A549 (cell line): ENCODE measurements around the gene INO80C. TPM values are rescaled to one million over a fixed set of nuclear protein-coding genes. Genes with fewer than 3 reads are reported as not detected.
A peak's percentile ranks its signal among the peaks of the same experiment; 100 is the strongest.

Source experiments
- ATAC-seq, 2 experiments: fragments of 200-7000 bp in 1 of 2; fragments of >200 bp in 1 of 2; cut with Nextera tagmentation in 1 of 2; cut with Tn5 transposase in 1 of 2; 3 replicates each; pipeline versions ENCODE4 v1.8.0 to v1.9.1; 2018 to 2020; ENCODE audit warnings: mild to moderate bottlenecking in 1 of 2, moderate library complexity in 1 of 2
- CTCF ChIA-PET: fragments of 300-600 bp; sonication (Branson Sonifier 250); formaldehyde crosslinking; extraction: SDS; loops from one replicate; lab custom pipeline; 2021; ENCODE audit warnings: antibody characterized with exemption, inconsistent platforms; lab: Yijun Ruan, JAX
- POLR2A ChIA-PET: fragments of 350-600 bp; formaldehyde crosslinking; extraction: SDS; loops from one replicate; lab custom pipeline; 2021; ENCODE audit warnings: antibody characterized with exemption, inconsistent platforms; lab: Yijun Ruan, JAX
- DNase-seq, 2 experiments: peaks; one replicate each; pipeline versions ENCODE4 v3.0.0 to v3.0.0-alpha.2; 2011 to 2016; ENCODE audit warnings: low read depth in 1 of 2, low spot score in 1 of 2
- FAIRE-seq: peaks from 2 replicates; lab custom pipeline; 2011; peaks lifted over from hg19 to GRCh38; lab: Jason Lieb, UNC
- H3K27ac ChIP-seq, 2 experiments: fragments of >200 bp; sonication (Bioruptor Twin); formaldehyde crosslinking; 3 replicates each; pipeline ENCODE4 v1.5.1; 2016 to 2017
- H3K4me1 ChIP-seq: fragments of >200 bp; sonication (Bioruptor Twin); formaldehyde crosslinking; 3 replicates; pipeline ENCODE4 v1.6.1; 2016
- H3K4me2 ChIP-seq: fragments of >200 bp; sonication (Bioruptor Twin); formaldehyde crosslinking; 3 replicates; pipeline ENCODE4 v1.6.1; 2016
- H3K4me3 ChIP-seq: fragments of >200 bp; sonication (Bioruptor Twin); formaldehyde crosslinking; 3 replicates; pipeline ENCODE4 v1.5.1; 2016
- H3K9me3 ChIP-seq: fragments of >200 bp; sonication (Bioruptor Twin); formaldehyde crosslinking; 3 replicates; pipeline ENCODE4 v1.6.1; 2016
- CBX2 ChIP-seq: fragments of 200-600 bp; sonication (generic); IDR thresholded peaks from 2 replicates; pipeline ENCODE4 v1.6.1; 2016; ENCODE audit warnings: low read depth, mild to moderate bottlenecking, borderline replicate concordance
- CEBPB ChIP-seq, 2 experiments: fragments of >200 bp in 1 of 2; sonication (Bioruptor Twin) in 1 of 2; formaldehyde crosslinking in 1 of 2; IDR thresholded peaks; 2 replicates each; pipeline ENCODE4 v1.6.1; 2012 to 2016
- EP300 ChIP-seq, 2 experiments: fragments of >200 bp; sonication (Bioruptor Twin); formaldehyde crosslinking; IDR thresholded peaks; 2 replicates in 1 of 2; 3 replicates in 1 of 2; pipeline ENCODE4 v1.6.1; 2016 to 2017
- FOXS1 ChIP-seq: fragments of 250-450 bp; sonication (Bioruptor Pico); IDR thresholded peaks from 2 replicates; pipeline ENCODE4 v1.5.0; 2020; ENCODE audit warnings: mild to moderate bottlenecking, moderate library complexity
- GATA3 ChIP-seq: IDR thresholded peaks from 2 replicates; pipeline ENCODE4 v1.6.1; 2012; ENCODE audit warnings: borderline replicate concordance
- HDAC2 ChIP-seq: fragments of 200-600 bp; sonication (generic); IDR thresholded peaks from 2 replicates; pipeline ENCODE4 v1.6.1; 2016
- HEYL ChIP-seq: fragments of 250-450 bp; sonication (Bioruptor Pico); IDR thresholded peaks from 2 replicates; pipeline ENCODE4 v1.8.0; 2021; ENCODE audit warnings: mild to moderate bottlenecking, moderate library complexity
- HOXB13 ChIP-seq: fragments of 250-450 bp; sonication (Bioruptor Pico); IDR thresholded peaks from 2 replicates; pipeline ENCODE4 v1.5.0; 2020; ENCODE audit warnings: low read depth, mild to moderate bottlenecking, moderate library complexity
- HOXB5 ChIP-seq: fragments of 250-450 bp; sonication (Bioruptor Pico); IDR thresholded peaks from 2 replicates; pipeline ENCODE4 v1.5.0; 2020; ENCODE audit warnings: mild to moderate bottlenecking, moderate library complexity
- JUN ChIP-seq, 2 experiments: fragments of >200 bp; sonication (Bioruptor Twin); formaldehyde crosslinking; IDR thresholded peaks; 2 replicates in 1 of 2; 3 replicates in 1 of 2; pipeline ENCODE4 v1.6.1; 2016 to 2017
- JUNB ChIP-seq: fragments of >200 bp; sonication (Bioruptor Twin); formaldehyde crosslinking; IDR thresholded peaks from 2 replicates; pipeline ENCODE4 v1.6.1; 2016
- KDM1A ChIP-seq: fragments of 200-600 bp; sonication (generic); IDR thresholded peaks from 2 replicates; pipeline ENCODE4 v1.6.1; 2016; ENCODE audit warnings: low read depth, mild to moderate bottlenecking
- MYC ChIP-seq: IDR thresholded peaks from 2 replicates; pipeline ENCODE4 v1.6.1; 2012; ENCODE audit warnings: mild to moderate bottlenecking, inconsistent platforms, low read length, improper control_type of control experiment, borderline replicate concordance
- NPAS2 ChIP-seq: fragments of 250-450 bp; sonication (Bioruptor Pico); IDR thresholded peaks from 2 replicates; pipeline ENCODE4 v1.8.0; 2022; ENCODE audit warnings: mild to moderate bottlenecking, moderate library complexity, borderline replicate concordance
- PHF8 ChIP-seq: fragments of 200-600 bp; sonication (generic); IDR thresholded peaks from 2 replicates; pipeline ENCODE4 v1.6.1; 2016; ENCODE audit warnings: low read depth, mild to moderate bottlenecking, antibody characterized with exemption, moderate library complexity, borderline replicate concordance
- RCOR1 ChIP-seq: fragments of 150-350 bp; IDR thresholded peaks from 2 replicates; pipeline ENCODE4 v1.6.1; 2014; ENCODE audit warnings: antibody characterized with exemption, low read length, low read depth
- RFX5 ChIP-seq: fragments of 450-650 bp; IDR thresholded peaks from 2 replicates; pipeline ENCODE4 v1.7.1; 2014; ENCODE audit warnings: antibody characterized with exemption, mild to moderate bottlenecking, moderate library complexity
- RNF2 ChIP-seq: fragments of 200-600 bp; sonication (generic); IDR thresholded peaks from 2 replicates; pipeline ENCODE4 v1.6.1; 2016; ENCODE audit warnings: low read depth, mild to moderate bottlenecking, antibody characterized with exemption, moderate library complexity, borderline replicate concordance
- SMC3 ChIP-seq: fragments of >200 bp; sonication (Bioruptor Twin); formaldehyde crosslinking; IDR thresholded peaks from 3 replicates; pipeline ENCODE4 v1.6.1; 2018; ENCODE audit warnings: inconsistent platforms
- SREBF2 ChIP-seq: fragments of 450-650 bp; IDR thresholded peaks from 2 replicates; pipeline ENCODE4 v1.6.1; 2014; ENCODE audit warnings: mild to moderate bottlenecking, moderate library complexity
- TFCP2L1 ChIP-seq: fragments of 250-450 bp; sonication (Bioruptor Pico); IDR thresholded peaks from 2 replicates; pipeline ENCODE4 v1.5.0; 2021; ENCODE audit warnings: mild to moderate bottlenecking
- ZC3H11A ChIP-seq: fragments of 450-650 bp; IDR thresholded peaks from 2 replicates; pipeline ENCODE4 v1.6.1; 2014; ENCODE audit warnings: antibody characterized with exemption, mild to moderate bottlenecking
- ZNF302 ChIP-seq: fragments of 250-450 bp; sonication (Bioruptor Pico); IDR thresholded peaks from 2 replicates; pipeline ENCODE4 v1.9.0; 2021; ENCODE audit warnings: inconsistent platforms, mild to moderate bottlenecking, moderate library complexity
- WGBS: methylation state at CpG from one replicate; pipeline ENCODE4 v1.1.6; 2017; ENCODE audit errors: missing lambda C conversion rate; 5-methylcytosine and 5-hydroxymethylcytosine counted together
- polyA plus RNA-seq, 4 experiments: library from polyadenylated mRNA; depleted of rRNA in 3 of 4; stranded (reverse); fragments of >200 nt; fragmentation: RNase III in 1 of 4; extraction: RNeasy Plus Mini Kit Qiagen cat#74134 plus additional on column Dnase treatment in 1 of 4; gene quantifications; 2 replicates in 3 of 4; 3 replicates in 1 of 4; pipeline ENCODE4 v1.2.3, GENCODE V29; 2011 to 2017
- TF ChIP-seq, protein P1 (sequence below): fragments of 450-650 bp; IDR thresholded peaks from 2 replicates; pipeline ENCODE4 v1.6.1; 2014; ENCODE audit warnings: antibody characterized with exemption
- TF ChIP-seq, protein P2 (sequence below): fragments of >200 bp; sonication (Bioruptor Twin); formaldehyde crosslinking; IDR thresholded peaks from 2 replicates; pipeline ENCODE4 v1.6.1; 2016
- TF ChIP-seq, protein P3 (sequence below): IDR thresholded peaks from 2 replicates; pipeline ENCODE4 v1.6.1; 2012
- TF ChIP-seq, protein P4 (sequence below): fragments of >200 bp; sonication (Bioruptor Twin); formaldehyde crosslinking; IDR thresholded peaks from 3 replicates; pipeline ENCODE4 v1.6.1; 2016

INO80C gene
- polyA plus RNA-seq, 2 of the 4 experiments (the other 2 are of a cell fraction) = 22.1 to 33.3 TPM

DNA sequence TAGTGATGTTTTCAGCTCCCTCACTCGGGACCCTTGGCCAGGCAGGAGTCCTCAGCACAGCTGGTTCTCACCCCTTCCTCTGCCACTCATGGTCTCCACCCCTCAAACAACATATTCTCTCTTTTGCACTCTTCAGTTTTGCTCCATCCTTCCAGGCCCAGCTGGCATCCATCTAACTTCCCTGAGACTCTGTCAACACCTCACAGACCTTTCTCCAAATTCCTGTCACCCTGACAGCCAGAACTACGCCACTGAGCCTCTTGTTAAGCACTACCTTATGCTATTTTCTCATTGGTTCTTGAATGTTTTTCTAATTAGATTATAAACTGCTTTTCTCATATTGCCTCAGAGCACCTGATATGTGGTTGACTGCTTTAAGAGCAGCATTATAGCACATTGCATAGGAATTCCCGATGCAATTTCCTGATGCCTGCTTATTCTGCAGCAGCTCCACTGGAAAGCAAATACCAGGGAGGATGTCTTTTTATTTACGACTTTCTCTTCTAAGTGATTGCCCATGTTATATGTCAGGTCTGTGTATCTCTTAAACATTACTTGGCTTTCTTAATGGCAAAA lies 12.4 kb upstream of the INO80C start (continued):
- TF ChIP-seq HOXB13 (CRISPR knock-in tag) (no peak), RNF2 (no peak), HDAC2 (no peak), SREBF2 (no peak), SMC3 (no peak), NPAS2 (CRISPR knock-in tag) (no peak), HEYL (CRISPR knock-in tag) (no peak)
- TF ChIP-seq, protein P1, sequence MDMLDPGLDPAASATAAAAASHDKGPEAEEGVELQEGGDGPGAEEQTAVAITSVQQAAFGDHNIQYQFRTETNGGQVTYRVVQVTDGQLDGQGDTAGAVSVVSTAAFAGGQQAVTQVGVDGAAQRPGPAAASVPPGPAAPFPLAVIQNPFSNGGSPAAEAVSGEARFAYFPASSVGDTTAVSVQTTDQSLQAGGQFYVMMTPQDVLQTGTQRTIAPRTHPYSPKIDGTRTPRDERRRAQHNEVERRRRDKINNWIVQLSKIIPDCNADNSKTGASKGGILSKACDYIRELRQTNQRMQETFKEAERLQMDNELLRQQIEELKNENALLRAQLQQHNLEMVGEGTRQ = no peak
- TF ChIP-seq, all 56 proteins: peak for 0

DNA sequence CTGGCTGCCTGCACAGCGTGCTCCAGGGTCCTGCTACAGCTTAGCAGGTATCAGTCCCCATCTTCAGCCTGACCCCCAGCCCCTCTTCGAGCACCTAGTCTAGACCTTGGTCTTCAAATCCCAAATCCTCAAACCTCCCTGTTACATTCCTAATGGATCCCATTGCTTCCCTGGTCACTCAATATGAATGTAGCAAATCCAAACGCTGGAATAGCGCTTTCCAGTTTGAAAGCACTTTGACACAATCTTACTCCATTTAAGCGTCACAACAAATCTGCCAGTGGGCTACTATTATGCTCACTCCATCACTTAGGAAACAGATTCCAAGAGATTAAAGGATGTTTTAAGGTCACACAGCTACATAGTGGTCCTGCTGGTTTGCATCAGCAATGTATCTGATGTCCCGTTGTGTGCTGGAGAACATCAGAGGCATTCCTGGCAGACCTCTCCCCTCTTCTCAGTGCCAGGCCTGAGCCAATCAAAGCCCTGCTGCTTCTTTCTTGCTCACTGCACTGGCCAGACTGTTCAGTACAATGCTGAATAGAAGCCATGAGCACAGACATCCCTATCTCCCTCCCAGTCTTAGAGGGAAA lies 11.1 kb upstream of the INO80C start:
- Histone ChIP-seq H3K4me2 (no peak overlapping the region), H3K4me1 (peaks cover 55% of the 10 kb centered on the region), H3K9me3 (no peaks in the 10 kb centered on the region), H3K4me3 (no peak overlapping the region), H3K27ac (peak overlapping the region in 1 of 2 experiments; percentile 46; a peak in 1 of 6 replicates)
- DNase-seq = no peak
- ATAC-seq = no peak
- no peak for TF ChIP-seq FOXS1 (CRISPR knock-in tag)
- no peak for TF ChIP-seq PHF8
- TF ChIP-seq ZC3H11A = no peak
- TF ChIP-seq MYC = no peak
- TF ChIP-seq HOXB5 (CRISPR knock-in tag) = no peak
- no peak for TF ChIP-seq KDM1A
- no peak for TF ChIP-seq CBX2
- no peak for TF ChIP-seq RCOR1
- TF ChIP-seq, protein P2, sequence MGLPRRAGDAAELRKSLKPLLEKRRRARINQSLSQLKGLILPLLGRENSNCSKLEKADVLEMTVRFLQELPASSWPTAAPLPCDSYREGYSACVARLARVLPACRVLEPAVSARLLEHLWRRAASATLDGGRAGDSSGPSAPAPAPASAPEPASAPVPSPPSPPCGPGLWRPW = no peak
- no peak for TF ChIP-seq EP300 (IDR thresholded peaks at IDR 0.05)
- WGBS = 90% methylated on average over 6 of the region's 6 CpGs
- FAIRE-seq = no peak
- CTCF ChIA-PET = interaction anchor here (2.1 kb wide), 1 partner anchor 101 kb away, joined by 4 read pairs; no protein-coding TSS in a partner anchor
- POLR2A ChIA-PET = no interaction called here

DNA sequence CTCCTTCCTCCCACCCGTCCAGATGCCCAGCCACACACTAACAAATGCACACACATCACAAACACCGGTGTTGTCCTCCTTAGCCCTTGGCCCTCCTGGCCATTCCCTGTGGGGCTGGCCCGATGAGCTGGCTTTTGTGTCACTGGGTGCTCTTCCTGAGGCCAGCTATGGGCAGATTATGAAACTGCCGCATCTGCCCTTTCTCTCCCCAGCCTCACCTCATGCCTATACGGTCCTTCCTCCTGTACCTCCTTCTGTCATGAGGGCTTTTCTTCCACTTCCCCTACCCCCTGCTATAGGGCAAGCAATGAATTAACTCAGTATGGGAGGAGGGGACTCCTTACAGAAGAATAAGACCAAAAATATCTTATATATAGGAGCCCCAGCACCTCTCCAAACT lies 10.3 kb upstream of the INO80C start:
- 88% methylated on average over 5 of the region's 5 CpGs for WGBS
- Histone ChIP-seq H3K4me1 (peaks cover 47% of the 10 kb centered on the region), H3K27ac (peak overlapping the region in 1 of 2 experiments; percentile 76; a peak in 3 of 6 replicates), H3K4me3 (no peak overlapping the region)
- POLR2A ChIA-PET = no interaction called here
- no peak for ATAC-seq
- TF ChIP-seq CEBPB (IDR thresholded peaks at IDR 0.05) (no peak), JUN (IDR thresholded peaks at IDR 0.05) (no peak), ZNF302 (CRISPR knock-in tag) (no peak), GATA3 (no peak), TFCP2L1 (CRISPR knock-in tag) (no peak), JUNB (no peak), HDAC2 (no peak), EP300 (IDR thresholded peaks at IDR 0.05) (no peak), RFX5 (no peak)
- TF ChIP-seq, protein P3, sequence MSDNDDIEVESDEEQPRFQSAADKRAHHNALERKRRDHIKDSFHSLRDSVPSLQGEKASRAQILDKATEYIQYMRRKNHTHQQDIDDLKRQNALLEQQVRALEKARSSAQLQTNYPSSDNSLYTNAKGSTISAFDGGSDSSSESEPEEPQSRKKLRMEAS = no peak
- TF ChIP-seq, protein P4, sequence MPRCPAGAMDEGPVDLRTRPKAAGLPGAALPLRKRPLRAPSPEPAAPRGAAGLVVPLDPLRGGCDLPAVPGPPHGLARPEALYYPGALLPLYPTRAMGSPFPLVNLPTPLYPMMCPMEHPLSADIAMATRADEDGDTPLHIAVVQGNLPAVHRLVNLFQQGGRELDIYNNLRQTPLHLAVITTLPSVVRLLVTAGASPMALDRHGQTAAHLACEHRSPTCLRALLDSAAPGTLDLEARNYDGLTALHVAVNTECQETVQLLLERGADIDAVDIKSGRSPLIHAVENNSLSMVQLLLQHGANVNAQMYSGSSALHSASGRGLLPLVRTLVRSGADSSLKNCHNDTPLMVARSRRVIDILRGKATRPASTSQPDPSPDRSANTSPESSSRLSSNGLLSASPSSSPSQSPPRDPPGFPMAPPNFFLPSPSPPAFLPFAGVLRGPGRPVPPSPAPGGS = no peak
- TF ChIP-seq, protein P1 = no peak
- TF ChIP-seq, protein P2 = no peak
- TF ChIP-seq, all 56 proteins: peak for 0
- FAIRE-seq (no peak), DNase-seq (no peak)
- no peak overlapping the region for H3K4me2 ChIP-seq
- CTCF ChIA-PET = interaction anchor here (0.6 to 2.1 kb wide), 2 partner anchors 91 to 101 kb away, joined by 4 read pairs; no protein-coding TSS in a partner anchor
- no peaks in the 10 kb centered on the region for H3K9me3 ChIP-seq
